ENCODE measurements around the gene LPO.

Gene LPO

DNA sequence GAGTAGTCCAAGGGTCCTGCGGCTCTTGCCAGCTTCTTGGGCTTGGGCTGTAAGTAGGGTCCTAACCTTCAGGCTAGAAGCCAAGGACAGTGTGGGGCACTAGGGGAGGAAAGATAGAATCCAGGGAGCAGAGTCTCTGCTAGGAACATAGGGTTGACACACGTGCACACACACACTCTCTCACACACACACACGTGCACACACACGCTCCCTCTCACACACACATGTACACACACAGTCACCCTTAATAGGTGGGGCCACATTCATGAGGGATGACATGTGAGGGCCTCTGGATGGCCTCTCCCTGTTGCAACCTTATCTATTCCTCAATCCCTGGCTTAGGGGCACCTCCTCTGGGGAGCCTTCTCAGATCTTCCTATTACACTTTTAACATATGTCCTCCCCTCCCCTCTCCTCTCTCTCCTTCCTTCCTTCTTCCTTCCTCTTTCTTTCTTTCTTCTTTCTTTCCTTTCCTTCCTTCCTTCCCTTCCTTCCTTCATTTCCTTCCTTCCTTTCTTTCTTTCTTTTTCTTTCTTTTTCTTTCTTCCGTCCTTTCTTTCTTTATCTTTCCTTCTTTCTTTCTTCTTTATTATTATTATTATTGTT, 42.8 kb upstream of the LPO start:
- no peak for ATAC-seq
- TF ChIP-seq, protein P1, sequence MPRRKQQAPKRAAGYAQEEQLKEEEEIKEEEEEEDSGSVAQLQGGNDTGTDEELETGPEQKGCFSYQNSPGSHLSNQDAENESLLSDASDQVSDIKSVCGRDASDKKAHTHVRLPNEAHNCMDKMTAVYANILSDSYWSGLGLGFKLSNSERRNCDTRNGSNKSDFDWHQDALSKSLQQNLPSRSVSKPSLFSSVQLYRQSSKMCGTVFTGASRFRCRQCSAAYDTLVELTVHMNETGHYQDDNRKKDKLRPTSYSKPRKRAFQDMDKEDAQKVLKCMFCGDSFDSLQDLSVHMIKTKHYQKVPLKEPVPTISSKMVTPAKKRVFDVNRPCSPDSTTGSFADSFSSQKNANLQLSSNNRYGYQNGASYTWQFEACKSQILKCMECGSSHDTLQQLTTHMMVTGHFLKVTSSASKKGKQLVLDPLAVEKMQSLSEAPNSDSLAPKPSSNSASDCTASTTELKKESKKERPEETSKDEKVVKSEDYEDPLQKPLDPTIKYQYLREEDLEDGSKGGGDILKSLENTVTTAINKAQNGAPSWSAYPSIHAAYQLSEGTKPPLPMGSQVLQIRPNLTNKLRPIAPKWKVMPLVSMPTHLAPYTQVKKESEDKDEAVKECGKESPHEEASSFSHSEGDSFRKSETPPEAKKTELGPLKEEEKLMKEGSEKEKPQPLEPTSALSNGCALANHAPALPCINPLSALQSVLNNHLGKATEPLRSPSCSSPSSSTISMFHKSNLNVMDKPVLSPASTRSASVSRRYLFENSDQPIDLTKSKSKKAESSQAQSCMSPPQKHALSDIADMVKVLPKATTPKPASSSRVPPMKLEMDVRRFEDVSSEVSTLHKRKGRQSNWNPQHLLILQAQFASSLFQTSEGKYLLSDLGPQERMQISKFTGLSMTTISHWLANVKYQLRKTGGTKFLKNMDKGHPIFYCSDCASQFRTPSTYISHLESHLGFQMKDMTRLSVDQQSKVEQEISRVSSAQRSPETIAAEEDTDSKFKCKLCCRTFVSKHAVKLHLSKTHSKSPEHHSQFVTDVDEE (CRISPR knock-in tag; IDR thresholded peaks at IDR 0.05): no peak
- TF ChIP-seq, protein P2, sequence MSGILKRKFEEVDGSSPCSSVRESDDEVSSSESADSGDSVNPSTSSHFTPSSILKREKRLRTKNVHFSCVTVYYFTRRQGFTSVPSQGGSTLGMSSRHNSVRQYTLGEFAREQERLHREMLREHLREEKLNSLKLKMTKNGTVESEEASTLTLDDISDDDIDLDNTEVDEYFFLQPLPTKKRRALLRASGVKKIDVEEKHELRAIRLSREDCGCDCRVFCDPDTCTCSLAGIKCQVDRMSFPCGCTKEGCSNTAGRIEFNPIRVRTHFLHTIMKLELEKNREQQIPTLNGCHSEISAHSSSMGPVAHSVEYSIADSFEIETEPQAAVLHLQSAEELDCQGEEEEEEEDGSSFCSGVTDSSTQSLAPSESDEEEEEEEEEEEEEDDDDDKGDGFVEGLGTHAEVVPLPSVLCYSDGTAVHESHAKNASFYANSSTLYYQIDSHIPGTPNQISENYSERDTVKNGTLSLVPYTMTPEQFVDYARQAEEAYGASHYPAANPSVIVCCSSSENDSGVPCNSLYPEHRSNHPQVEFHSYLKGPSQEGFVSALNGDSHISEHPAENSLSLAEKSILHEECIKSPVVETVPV (CRISPR knock-in tag; IDR thresholded peaks at IDR 0.05): no peak
- no peak for TF ChIP-seq PPARA (CRISPR knock-in tag; IDR thresholded peaks at IDR 0.05; ENCODE audit: borderline replicate concordance)
- TF ChIP-seq TOX (CRISPR knock-in tag; IDR thresholded peaks at IDR 0.05; ENCODE audit: borderline replicate concordance): no peak
- no peak for TF ChIP-seq TCF4 (CRISPR knock-in tag; IDR thresholded peaks at IDR 0.05; ENCODE audit: borderline replicate concordance)
- TF ChIP-seq ZFP3 (CRISPR knock-in tag; IDR thresholded peaks at IDR 0.05): no peak
- no peak for TF ChIP-seq ZNF8 (CRISPR knock-in tag; IDR thresholded peaks at IDR 0.05)
- TF ChIP-seq ZNF70 (CRISPR knock-in tag; IDR thresholded peaks at IDR 0.05): no peak
- no peak for TF ChIP-seq OSR1 (CRISPR knock-in tag; IDR thresholded peaks at IDR 0.05)
- TF ChIP-seq ZC3H10 (CRISPR knock-in tag; IDR thresholded peaks at IDR 0.05): no peak
- TF ChIP-seq, protein P3, sequence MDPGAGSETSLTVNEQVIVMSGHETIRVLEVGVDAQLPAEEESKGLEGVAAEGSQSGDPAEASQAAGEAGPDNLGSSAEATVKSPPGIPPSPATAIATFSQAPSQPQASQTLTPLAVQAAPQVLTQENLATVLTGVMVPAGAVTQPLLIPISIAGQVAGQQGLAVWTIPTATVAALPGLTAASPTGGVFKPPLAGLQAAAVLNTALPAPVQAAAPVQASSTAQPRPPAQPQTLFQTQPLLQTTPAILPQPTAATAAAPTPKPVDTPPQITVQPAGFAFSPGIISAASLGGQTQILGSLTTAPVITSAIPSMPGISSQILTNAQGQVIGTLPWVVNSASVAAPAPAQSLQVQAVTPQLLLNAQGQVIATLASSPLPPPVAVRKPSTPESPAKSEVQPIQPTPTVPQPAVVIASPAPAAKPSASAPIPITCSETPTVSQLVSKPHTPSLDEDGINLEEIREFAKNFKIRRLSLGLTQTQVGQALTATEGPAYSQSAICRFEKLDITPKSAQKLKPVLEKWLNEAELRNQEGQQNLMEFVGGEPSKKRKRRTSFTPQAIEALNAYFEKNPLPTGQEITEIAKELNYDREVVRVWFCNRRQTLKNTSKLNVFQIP (CRISPR knock-in tag; IDR thresholded peaks at IDR 0.05; ENCODE audit: borderline replicate concordance, low read depth): no peak
- TF ChIP-seq, protein P4, sequence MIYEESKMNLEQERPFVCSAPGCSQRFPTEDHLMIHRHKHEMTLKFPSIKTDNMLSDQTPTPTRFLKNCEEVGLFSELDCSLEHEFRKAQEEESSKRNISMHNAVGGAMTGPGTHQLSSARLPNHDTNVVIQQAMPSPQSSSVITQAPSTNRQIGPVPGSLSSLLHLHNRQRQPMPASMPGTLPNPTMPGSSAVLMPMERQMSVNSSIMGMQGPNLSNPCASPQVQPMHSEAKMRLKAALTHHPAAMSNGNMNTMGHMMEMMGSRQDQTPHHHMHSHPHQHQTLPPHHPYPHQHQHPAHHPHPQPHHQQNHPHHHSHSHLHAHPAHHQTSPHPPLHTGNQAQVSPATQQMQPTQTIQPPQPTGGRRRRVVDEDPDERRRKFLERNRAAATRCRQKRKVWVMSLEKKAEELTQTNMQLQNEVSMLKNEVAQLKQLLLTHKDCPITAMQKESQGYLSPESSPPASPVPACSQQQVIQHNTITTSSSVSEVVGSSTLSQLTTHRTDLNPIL (CRISPR knock-in tag; IDR thresholded peaks at IDR 0.05; ENCODE audit: low read depth): no peak
- TF ChIP-seq GLIS3 (CRISPR knock-in tag; IDR thresholded peaks at IDR 0.05): no peak

DNA sequence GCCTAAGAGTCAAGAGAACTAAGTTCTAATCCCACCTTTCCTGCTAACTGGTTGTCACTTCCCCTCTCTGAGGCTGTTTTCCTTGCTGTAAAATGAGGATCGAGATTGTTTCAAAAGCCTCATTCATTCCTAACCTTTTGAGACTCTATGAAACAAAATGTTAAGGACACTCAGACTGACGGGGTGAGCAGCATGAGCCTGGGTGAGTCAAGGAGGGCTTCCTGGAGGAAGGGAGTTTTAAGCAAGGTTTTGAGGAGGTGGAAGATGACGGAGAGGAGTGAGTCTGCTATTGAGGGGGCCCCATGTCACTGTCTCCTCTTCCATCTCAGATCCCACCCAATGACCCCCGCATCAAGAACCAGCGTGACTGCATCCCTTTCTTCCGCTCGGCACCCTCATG, 41.8 kb upstream of the LPO start:
- no peak for TF ChIP-seq CSDC2 (CRISPR knock-in tag; IDR thresholded peaks at IDR 0.05)
- TF ChIP-seq ZNF8 (CRISPR knock-in tag; IDR thresholded peaks at IDR 0.05): no peak
- TF ChIP-seq, protein P3 (CRISPR knock-in tag; IDR thresholded peaks at IDR 0.05; ENCODE audit: borderline replicate concordance, low read depth): no peak
- no peak for TF ChIP-seq GLIS3 (CRISPR knock-in tag; IDR thresholded peaks at IDR 0.05)
- no peak for TF ChIP-seq ISL1 (CRISPR knock-in tag; IDR thresholded peaks at IDR 0.05)
- TF ChIP-seq ZNF70 (CRISPR knock-in tag; IDR thresholded peaks at IDR 0.05): no peak
- no peak for TF ChIP-seq ZFP30 (CRISPR knock-in tag; IDR thresholded peaks at IDR 0.05)
- TF ChIP-seq, protein P2 (CRISPR knock-in tag; IDR thresholded peaks at IDR 0.05): no peak
- no peak for TF ChIP-seq PPARA (CRISPR knock-in tag; IDR thresholded peaks at IDR 0.05; ENCODE audit: borderline replicate concordance)
- no peak for TF ChIP-seq OSR1 (CRISPR knock-in tag; IDR thresholded peaks at IDR 0.05)
- TF ChIP-seq, protein P4 (CRISPR knock-in tag; IDR thresholded peaks at IDR 0.05; ENCODE audit: low read depth): no peak
- TF ChIP-seq RARB (CRISPR knock-in tag; IDR thresholded peaks at IDR 0.05): no peak
- TF ChIP-seq ZNF565 (CRISPR knock-in tag; conservative IDR thresholded peaks at IDR 0.05; ENCODE audit: low read depth): no peak
- TF ChIP-seq TOX (CRISPR knock-in tag; IDR thresholded peaks at IDR 0.05; ENCODE audit: borderline replicate concordance): no peak
- TF ChIP-seq TCF4 (CRISPR knock-in tag; IDR thresholded peaks at IDR 0.05; ENCODE audit: borderline replicate concordance): no peak
- TF ChIP-seq, protein P5, sequence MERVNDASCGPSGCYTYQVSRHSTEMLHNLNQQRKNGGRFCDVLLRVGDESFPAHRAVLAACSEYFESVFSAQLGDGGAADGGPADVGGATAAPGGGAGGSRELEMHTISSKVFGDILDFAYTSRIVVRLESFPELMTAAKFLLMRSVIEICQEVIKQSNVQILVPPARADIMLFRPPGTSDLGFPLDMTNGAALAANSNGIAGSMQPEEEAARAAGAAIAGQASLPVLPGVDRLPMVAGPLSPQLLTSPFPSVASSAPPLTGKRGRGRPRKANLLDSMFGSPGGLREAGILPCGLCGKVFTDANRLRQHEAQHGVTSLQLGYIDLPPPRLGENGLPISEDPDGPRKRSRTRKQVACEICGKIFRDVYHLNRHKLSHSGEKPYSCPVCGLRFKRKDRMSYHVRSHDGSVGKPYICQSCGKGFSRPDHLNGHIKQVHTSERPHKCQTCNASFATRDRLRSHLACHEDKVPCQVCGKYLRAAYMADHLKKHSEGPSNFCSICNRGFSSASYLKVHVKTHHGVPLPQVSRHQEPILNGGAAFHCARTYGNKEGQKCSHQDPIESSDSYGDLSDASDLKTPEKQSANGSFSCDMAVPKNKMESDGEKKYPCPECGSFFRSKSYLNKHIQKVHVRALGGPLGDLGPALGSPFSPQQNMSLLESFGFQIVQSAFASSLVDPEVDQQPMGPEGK (CRISPR knock-in tag; IDR thresholded peaks at IDR 0.05; ENCODE audit: borderline replicate concordance): no peak
- no peak for ATAC-seq
